NCI-H226 (cell line): ENCODE measurements around the gene BTBD9.

ENCODE experiments used
- DNase-seq: peaks from one replicate; pipeline ENCODE4 v3.0.0-alpha.2; 2015

Gene BTBD9

DNA sequence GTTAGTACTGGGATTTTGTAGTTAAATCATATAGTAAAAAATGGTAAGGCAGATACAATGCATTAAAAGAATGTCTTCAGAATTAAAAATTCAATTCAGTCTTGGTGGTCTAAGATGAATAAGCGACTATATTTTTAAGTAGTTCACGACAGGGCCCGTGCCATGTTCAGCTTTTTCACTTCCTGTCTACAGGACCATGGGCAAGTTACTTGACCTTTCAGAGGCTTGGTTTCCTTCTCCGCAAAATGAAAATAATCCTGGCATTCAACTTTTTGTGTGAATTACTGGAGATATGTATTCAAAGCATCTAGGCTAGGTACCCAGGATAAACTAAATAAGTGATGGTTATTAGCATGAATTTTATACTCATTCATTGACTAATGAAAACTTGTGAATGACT, 216.0 kb downstream of the BTBD9 start:
- no peak for DNase-seq

GRCh38 chr6:38420207-38420606, 219.5 kb downstream of the BTBD9 start:
- no peak for DNase-seq

DNA sequence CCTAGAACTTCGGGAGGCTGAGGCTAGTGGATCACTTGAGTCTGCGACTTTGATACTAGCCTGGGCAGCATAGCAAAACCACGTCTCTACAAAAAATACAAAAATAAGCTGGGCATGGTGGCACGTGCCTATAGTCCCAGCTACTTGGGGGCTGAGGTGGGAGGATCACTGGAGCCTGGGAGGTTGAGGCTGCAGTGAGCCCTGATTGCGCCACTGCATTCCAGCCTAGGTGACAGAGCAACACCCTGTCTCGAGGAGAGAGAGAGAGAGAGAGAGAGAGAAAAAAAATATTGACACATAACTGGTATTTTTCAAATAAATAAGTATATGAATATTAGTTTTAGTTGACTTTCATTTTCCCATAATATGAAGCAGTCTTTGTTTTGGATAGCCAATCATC, 222.2 kb downstream of the BTBD9 start:
- no peak for DNase-seq

DNA sequence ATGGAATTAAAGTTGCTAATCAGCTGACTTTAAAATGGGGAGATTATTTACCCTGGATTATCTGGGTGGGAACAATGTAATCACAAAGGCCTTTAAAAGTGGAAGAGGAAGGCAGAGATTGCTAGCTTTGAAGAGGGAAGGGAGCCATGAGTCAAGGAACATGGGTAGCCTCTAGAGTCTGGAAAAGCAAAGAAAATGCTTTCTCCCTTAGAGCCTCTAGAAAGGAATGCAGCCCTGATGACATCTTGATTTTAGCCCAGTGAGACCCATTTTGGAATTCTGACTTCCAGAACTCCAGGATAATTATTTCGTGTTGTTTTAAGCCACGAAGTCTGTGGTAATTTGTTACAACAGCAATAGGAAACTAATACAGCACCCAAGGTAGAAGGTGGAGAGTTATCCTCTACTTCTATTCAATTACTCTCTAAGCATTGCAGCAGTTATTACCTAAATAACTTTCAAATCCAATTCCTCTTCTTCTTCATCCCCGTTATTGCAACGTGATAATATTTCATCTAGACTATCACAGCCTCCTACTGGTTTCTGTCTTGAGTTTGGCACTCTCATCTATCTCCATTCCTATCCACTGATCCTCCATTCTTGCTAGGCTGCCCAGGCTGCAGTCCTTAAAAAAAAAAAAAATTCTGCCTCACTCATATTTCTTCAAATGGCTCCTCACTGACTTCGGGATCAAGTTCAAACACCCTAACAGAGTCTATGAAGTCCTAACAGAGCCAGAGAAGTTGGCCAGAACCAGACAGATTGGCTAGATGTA, 224.3 kb downstream of the BTBD9 start:
- no peak for DNase-seq

DNA sequence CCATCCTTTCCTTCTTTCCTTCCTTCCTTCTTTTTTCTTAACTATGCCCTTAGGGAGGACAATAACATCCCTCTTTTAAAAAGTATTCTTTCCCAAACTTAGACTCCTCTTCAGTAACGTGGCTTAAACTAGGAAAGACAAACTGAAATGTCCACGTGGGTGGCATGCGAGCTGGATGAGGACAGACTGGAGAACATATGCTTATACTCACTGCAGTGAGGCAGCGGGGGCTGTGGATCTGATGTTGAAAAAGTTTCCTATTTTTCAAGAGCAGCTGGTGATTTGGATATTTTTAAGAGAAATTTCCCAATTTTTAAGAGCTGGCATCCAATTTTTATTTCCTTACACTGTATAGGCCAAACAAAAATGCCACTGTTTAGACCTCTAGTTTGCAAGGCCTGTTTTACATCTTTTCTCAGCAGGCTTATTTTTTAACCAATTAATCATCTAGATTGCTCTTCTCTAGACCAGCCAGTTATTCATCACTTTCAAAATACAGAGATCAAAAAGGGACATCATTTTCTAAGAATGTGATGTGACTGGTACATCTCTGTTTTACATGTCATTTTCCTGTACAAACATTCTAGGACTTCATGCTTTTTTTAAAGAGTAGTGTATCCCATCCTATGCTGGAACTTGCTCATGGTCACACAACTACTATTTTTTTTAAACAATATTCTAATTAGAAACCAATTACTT, 226.5 kb downstream of the BTBD9 start:
- DNase-seq = no peak

GRCh38 chr6:38407192-38407591, 232.5 kb downstream of the BTBD9 start:
- DNase-seq = no peak

DNA sequence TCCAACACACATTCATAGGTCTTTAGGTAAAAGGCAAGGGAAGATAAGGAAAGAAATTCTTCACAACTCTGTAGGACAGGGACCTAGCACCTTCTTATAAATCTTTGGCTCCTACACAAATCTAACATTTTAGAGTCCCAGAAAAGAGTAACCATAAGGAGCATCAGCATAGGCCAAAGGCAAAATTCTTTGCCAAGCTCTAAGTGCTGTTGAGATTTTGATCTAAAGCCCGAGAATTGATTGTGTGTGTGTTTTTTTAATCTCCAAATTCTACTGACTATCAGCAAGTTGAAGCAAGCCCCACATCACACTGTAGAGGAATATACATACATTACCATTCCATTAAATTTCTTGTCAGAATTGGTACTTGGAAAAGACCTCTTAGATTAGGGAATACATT, 233.6 kb downstream of the BTBD9 start:
- no peak for DNase-seq

GRCh38 chr6:38404900-38405556, 234.7 kb downstream of the BTBD9 start:
- peak; percentile 4 for DNase-seq

- no peak for DNase-seq
Measured at GRCh38 chr6:38404355-38404754, 235.4 kb downstream of the BTBD9 start.

GRCh38 chr6:38403548-38403947, 236.2 kb downstream of the BTBD9 start:
- DNase-seq = no peak

GRCh38 chr6:38400764-38401163, 239.0 kb downstream of the BTBD9 start:
- no peak for DNase-seq

GRCh38 chr6:38400101-38400500, 239.6 kb downstream of the BTBD9 start:
- no peak for DNase-seq

- DNase-seq = no peak
Measured at GRCh38 chr6:38396209-38396608, 243.5 kb downstream of the BTBD9 start.

DNA sequence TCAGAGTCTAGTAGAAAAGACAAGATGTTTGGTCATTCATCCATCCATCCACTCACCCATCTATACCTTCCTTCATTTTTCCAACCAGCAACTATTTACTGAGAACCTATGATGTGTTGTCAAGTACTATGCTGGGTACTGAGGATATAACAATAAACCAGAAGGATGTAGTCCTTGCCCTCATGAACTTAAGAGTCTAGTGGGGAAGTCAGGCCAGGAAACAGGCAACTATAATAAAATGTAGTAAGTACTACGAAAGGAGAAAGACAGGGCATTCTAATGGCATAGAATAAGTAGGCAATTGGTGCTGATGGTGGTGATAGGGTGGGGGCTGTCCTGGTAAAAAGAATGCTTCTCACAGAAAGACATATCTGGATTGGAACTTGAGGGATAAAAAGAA, 245.7 kb downstream of the BTBD9 start:
- DNase-seq = no peak

GRCh38 chr6:38391626-38392579, 247.8 kb downstream of the BTBD9 start:
- DNase-seq = peak; percentile 7

DNA sequence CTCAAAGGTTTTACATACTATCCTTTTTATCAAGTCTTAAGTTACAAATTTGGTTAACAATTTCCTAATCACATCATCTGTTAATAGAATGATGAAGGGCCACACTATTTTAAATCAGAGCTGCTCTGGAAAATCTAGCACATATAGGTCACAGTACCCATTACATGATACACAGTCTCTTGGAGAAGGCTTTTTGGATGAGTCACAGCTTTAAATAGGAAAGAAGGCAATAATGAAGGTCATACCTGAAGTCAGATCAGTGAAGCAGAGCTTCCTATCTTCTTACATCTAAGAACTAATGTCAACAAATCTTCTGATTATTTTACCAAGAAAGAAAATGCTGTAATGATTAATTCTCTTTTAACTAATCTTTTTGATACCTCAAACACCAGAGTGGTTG, 248.5 kb downstream of the BTBD9 start:
- peak; percentile 9 for DNase-seq

GRCh38 chr6:38389875-38390274, 249.9 kb downstream of the BTBD9 start:
- DNase-seq = no peak

DNA sequence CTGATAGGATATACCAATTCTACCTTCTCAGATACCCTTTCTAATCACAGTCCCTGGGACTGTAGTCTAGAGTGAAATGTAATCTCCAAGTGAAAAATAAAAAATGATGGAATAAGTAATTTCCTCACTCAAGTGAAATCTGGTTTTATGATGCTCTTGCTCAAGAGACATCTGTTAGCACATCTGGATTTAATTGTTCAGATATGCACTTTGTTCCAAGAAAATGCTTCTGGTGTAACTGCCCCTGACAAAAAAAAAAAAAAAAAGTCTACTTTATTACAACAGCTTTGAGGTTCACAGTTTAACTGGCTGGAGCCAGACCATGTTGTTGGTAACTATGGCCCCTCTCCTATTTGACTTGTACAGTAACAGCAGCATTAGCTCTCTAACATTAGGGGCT, 251.8 kb downstream of the BTBD9 start:
- DNase-seq = no peak

GRCh38 chr6:38387461-38387860, 252.3 kb downstream of the BTBD9 start:
- no peak for DNase-seq

DNA sequence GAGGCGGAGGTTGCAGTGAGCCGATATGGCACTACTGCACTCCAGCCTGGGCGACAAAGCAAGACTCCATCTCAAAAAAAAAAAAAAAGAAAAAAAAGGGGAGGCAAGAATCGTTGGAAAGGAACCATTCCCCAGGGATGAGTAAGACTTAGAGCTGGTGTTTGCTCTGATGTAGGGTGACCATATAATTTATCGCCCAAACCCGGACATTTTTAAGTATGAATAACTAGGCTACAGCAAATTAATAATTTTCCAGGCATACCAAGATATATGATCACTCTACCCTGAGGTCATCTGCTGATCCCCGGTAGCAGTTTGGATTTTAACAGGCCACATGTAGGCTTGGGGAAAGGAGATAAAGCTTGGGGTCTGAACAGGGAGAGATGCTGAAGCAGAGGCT, 260.9 kb downstream of the BTBD9 start:
- DNase-seq = no peak

DNA sequence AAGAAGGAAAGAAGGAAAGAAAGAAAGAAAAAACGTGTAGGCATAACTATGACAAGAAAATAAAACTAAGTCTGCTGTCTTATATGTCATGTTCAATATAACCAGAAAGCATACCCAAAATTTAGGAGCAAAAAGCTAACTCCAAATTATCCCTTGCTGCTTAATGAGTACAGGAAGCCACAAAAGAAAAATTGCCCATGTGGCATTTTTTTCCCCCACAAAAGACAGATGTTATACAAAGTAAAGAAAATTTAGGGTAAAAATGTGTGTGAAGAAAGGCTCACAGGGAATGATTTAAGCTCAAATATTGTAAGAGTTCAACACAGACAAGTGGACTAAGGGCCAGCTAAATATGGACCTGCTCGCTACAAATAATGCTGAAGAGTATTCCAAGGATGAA, 263.8 kb downstream of the BTBD9 start:
- no peak for DNase-seq

DNA sequence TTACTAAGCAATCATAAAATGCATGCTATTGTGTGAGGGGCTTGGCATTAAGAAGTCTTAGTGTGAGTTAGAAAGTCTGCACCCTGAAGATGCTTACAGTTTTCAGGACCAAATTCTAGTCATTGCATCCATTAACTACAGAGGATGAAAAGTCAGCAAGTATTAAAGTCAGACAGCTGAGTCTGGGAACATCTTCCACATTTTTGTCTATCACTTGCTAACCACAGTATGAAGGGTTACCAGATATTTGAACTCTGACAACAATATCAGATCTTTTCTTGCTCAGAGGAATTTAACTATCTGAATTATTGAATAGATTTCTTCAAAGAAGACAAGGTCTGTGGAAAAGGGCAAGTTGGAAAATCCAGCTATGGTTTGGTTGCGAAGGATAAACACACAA, 264.4 kb downstream of the BTBD9 start:
- DNase-seq = no peak

DNA sequence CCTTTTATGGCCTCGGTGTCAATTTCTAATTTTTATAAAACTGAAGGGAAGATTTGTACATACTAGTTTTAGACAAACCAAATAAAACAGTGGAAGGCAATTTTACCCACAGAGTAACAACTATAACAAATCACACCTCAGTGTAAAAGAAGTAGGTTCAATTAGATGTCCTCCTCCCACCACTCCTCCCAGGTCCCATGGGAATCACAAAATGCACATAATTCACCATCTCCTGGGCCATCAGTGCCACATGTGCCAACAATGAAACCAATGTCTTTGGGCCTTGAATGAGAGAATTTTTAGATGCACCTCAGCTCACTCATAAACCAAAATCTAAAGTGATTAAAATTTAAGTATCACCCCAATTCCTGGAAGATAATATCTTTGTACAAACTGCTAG, 267.8 kb downstream of the BTBD9 start:
- no peak for DNase-seq
